Prostate gland (tissue), 2 donors: ENCODE data around the gene MDGA2. TPM values are rescaled to one million over a fixed set of nuclear protein-coding genes. Genes with fewer than 3 reads are reported as not detected.
"Not testable (repeated sequence)": the region's sequence is repeated elsewhere in the genome, so short reads cannot be mapped to it uniquely, and the experiment has no call there.

Experiments used
- DNase-seq: peaks from one replicate; pipeline ENCODE4 v3.0.0-alpha.2; 2019; ENCODE audit warnings: low spot score
- H3K27ac ChIP-seq, 2 donors: fragments of 200-600 bp; sonication (generic); 2 replicates each; pipeline ENCODE4 v1.5.1; 2017 to 2019
- H3K27me3 ChIP-seq: fragments of 200-600 bp; sonication (generic); replicated peaks from 2 replicates; pipeline ENCODE4 v1.5.1; 2019; ENCODE audit not compliant: insufficient read depth
- H3K36me3 ChIP-seq, 2 donors: fragments of 200-600 bp; sonication (generic); 1 replicate in 1 of 2; 2 replicates in 1 of 2; pipeline versions ENCODE4 v1.5.1 to v1.8.1; 2017 to 2019
- H3K4me1 ChIP-seq: fragments of 200-600 bp; sonication (generic); replicated peaks from 2 replicates; pipeline ENCODE4 v1.5.1; 2019
- H3K4me3 ChIP-seq, 2 donors: fragments of 200-600 bp; sonication (generic); 2 replicates each; pipeline ENCODE4 v1.5.1; 2017 to 2019
- H3K9me3 ChIP-seq: fragments of 200-600 bp; sonication (generic); 2 replicates; pipeline ENCODE4 v1.5.1; 2017
- CTCF ChIP-seq, 4 experiments: fragments of 200-600 bp in 2 of 4; fragments of 450-650 bp in 2 of 4; sonication (generic) in 2 of 4; IDR thresholded peaks; 1 replicate in 3 of 4; 2 replicates in 1 of 4; pipeline ENCODE4 v1.5.1; 2016 to 2019; ENCODE audit warnings: antibody characterized with exemption in 4 of 4, mild to moderate bottlenecking in 2 of 4, moderate library complexity in 2 of 4
- POLR2A ChIP-seq: fragments of 450-650 bp; IDR thresholded peaks from one replicate; pipeline ENCODE4 v1.6.1; 2016; ENCODE audit warnings: antibody characterized with exemption, mild to moderate bottlenecking
- POLR2AphosphoS5 ChIP-seq: sonication (generic); formaldehyde crosslinking; IDR thresholded peaks from one replicate; pipeline ENCODE4 v1.6.1; 2017; ENCODE audit warnings: antibody characterized with exemption
- WGBS: methylation state at CpG from one replicate; pipeline ENCODE4 v1.1.5; 2018; 5-methylcytosine and 5-hydroxymethylcytosine counted together
- intact Hi-C: fragments of 100-400 bp; cut with DNase I; formaldehyde crosslinking; loops from one replicate; pipeline ENCODE4 v1.14.2; 2022
- total RNA-seq, 2 donors: library from RNA; depleted of rRNA; stranded (reverse); fragments of >200 nt; gene quantifications; one replicate each; pipeline ENCODE4 v1.1.0, GENCODE V29; 2016

Gene MDGA2
- total RNA-seq, 2 donors from 2014 or later = 2.1 TPM; not detected in 1

GRCh38 chr14:47637753-47638152, 37.7 kb downstream of the MDGA2 start:
- no peaks in the 10 kb centered on the region for H3K4me1 ChIP-seq
- 69% methylated on average over 3 of the region's 3 CpGs for WGBS
- no peak overlapping the region for H3K27ac ChIP-seq
- H3K4me3 ChIP-seq = no peak overlapping the region
- no peaks in the 10 kb centered on the region for H3K36me3 ChIP-seq
- no peaks in the 10 kb centered on the region for H3K27me3 ChIP-seq
- intact Hi-C loops = no loop called here
- TF ChIP-seq POLR2AphosphoS5 (no peak), CTCF (IDR thresholded peaks at IDR 0.05) (no peak), POLR2A (no peak)
- no peaks in the 10 kb centered on the region for H3K9me3 ChIP-seq
- DNase-seq = no peak

GRCh38 chr14:47626151-47627035, 49.0 kb downstream of the MDGA2 start:
- TF ChIP-seq POLR2A (no peak), CTCF (IDR thresholded peaks at IDR 0.05) (no peak), POLR2AphosphoS5 (no peak)
- Histone ChIP-seq H3K9me3 (no peaks in the 10 kb centered on the region), H3K36me3 (no peaks in the 10 kb centered on the region), H3K4me3 (no peak overlapping the region), H3K4me1 (no peaks in the 10 kb centered on the region), H3K27me3 (no peaks in the 10 kb centered on the region), H3K27ac (no peak overlapping the region)
- WGBS = 94% methylated on average over 51 of the region's 51 CpGs
- no peak for DNase-seq
- intact Hi-C loops = no loop called here

- not testable (repeated sequence) for H3K4me1 ChIP-seq
These were observed 51.3 kb downstream of the MDGA2 start for GRCh38 chr14:47624126-47624525.

GRCh38 chr14:47619392-47619791, 56.0 kb downstream of the MDGA2 start:
- H3K9me3 ChIP-seq = no peaks in the 10 kb centered on the region
- H3K4me3 ChIP-seq = no peak overlapping the region
- H3K27me3 ChIP-seq = no peaks in the 10 kb centered on the region
- H3K27ac ChIP-seq = no peak overlapping the region
- TF ChIP-seq POLR2A = no peak
- no peak for TF ChIP-seq CTCF (IDR thresholded peaks at IDR 0.05)
- TF ChIP-seq POLR2AphosphoS5 = no peak
- H3K4me1 ChIP-seq = no peaks in the 10 kb centered on the region
- intact Hi-C loops = no loop called here
- no peak for DNase-seq
- no peaks in the 10 kb centered on the region for H3K36me3 ChIP-seq
- 68% methylated on average over 3 of the region's 3 CpGs for WGBS

More at GRCh38 chr14:47624126-47624525, 51.3 kb downstream of the MDGA2 start:
- WGBS = 96% methylated on average over 13 of the region's 13 CpGs
- H3K9me3 ChIP-seq, DNase-seq, H3K4me3 ChIP-seq, H3K36me3 ChIP-seq, intact Hi-C loops, H3K27me3 ChIP-seq, H3K27ac ChIP-seq: not testable (repeated sequence)

- TF ChIP-seq POLR2A = no peak
- no peak for TF ChIP-seq POLR2AphosphoS5
- no peak for TF ChIP-seq CTCF (IDR thresholded peaks at IDR 0.05)
- intact Hi-C loops = no loop called here
- no peak for DNase-seq
- H3K36me3 ChIP-seq = no peaks in the 10 kb centered on the region
- no peaks in the 10 kb centered on the region for H3K9me3 ChIP-seq
- 89% methylated on average over 3 of the region's 3 CpGs for WGBS
- no peak overlapping the region for H3K4me3 ChIP-seq
- H3K4me1 ChIP-seq = no peaks in the 10 kb centered on the region
- no peak overlapping the region for H3K27ac ChIP-seq
- H3K27me3 ChIP-seq = no peaks in the 10 kb centered on the region
These were observed 68.8 kb downstream of the MDGA2 start for GRCh38 chr14:47606566-47606965.
